GM18507 (cell line): ENCODE results near the gene SEPTIN14.
"Not testable (repeated sequence)": the region's sequence is repeated elsewhere in the genome, so short reads cannot be mapped to it uniquely, and the experiment has no call there.

ENCODE experiments used
- DNase-seq: peaks from one replicate; pipeline ENCODE4 v3.0.0; 2011; ENCODE audit warnings: low read depth; ENCODE audit not compliant: insufficient read length; ENCODE audit errors: extremely low spot score
- FAIRE-seq: peaks from 2 replicates; lab custom pipeline; 2011; peaks lifted over from hg19 to GRCh38; lab: Jason Lieb, UNC

SEPTIN14 gene

GRCh38 chr7:55787796-55788195 is 74.8 kb downstream of the SEPTIN14 start:
- DNase-seq (no peak), FAIRE-seq (no peak)

GRCh38 chr7:55786901-55787300 is 75.7 kb downstream of the SEPTIN14 start:
- FAIRE-seq: no peak
- no peak for DNase-seq

GRCh38 chr7:55785444-55785843 is 77.1 kb downstream of the SEPTIN14 start:
- not testable (repeated sequence) for FAIRE-seq, DNase-seq

- DNase-seq: no peak
- no peak for FAIRE-seq
These were observed 78.4 kb downstream of the SEPTIN14 start for GRCh38 chr7:55784151-55784550.

GRCh38 chr7:55778631-55779030 is 83.9 kb downstream of the SEPTIN14 start:
- DNase-seq: no peak
- no peak for FAIRE-seq

- FAIRE-seq: no peak
- DNase-seq: no peak
These were observed 86.4 kb downstream of the SEPTIN14 start for GRCh38 chr7:55776196-55776595.

GRCh38 chr7:55775051-55775420 is 87.5 kb downstream of the SEPTIN14 start:
- FAIRE-seq (no peak), DNase-seq (no peak)

- no peak for DNase-seq
- no peak for FAIRE-seq
These were observed 88.1 kb downstream of the SEPTIN14 start for GRCh38 chr7:55774327-55775050.

- FAIRE-seq: no peak
- no peak for DNase-seq
These were observed 91.8 kb downstream of the SEPTIN14 start for GRCh38 chr7:55770778-55771177.

- not testable (repeated sequence) for DNase-seq, FAIRE-seq
These were observed 109.2 kb downstream of the SEPTIN14 start for GRCh38 chr7:55753274-55753862.

- DNase-seq, FAIRE-seq: not testable (repeated sequence)
These were observed 117.8 kb downstream of the SEPTIN14 start for GRCh38 chr7:55744706-55745105.
